Measurements from ENCODE around the gene ITIH1. TPM values are rescaled to one million over a fixed set of nuclear protein-coding genes. Genes with fewer than 3 reads are reported as not detected.

ITIH1 gene
- total RNA-seq, 4 donors from 2014 or later = 4.1 TPM; not detected in 3

GRCh38 chr3:52805270-52806039 lies 28.1 kb downstream of the ITIH1 start:
- DNase-seq (ENCODE audit: low spot score in 2 of 2) = no peak
- no peak overlapping the region for H3K27ac ChIP-seq
- no peaks in the 10 kb centered on the region for H3K4me1 ChIP-seq
- no peaks in the 10 kb centered on the region for H3K27me3 ChIP-seq
- H3K36me3 ChIP-seq = peaks cover 0 to 5% (median 0%) of the 10 kb centered on the region in 3 donors
- no peak for TF ChIP-seq EP300 (IDR thresholded peaks at IDR 0.05)
- TF ChIP-seq POLR2A (IDR thresholded peaks at IDR 0.05) = no peak
- TF ChIP-seq CTCF (IDR thresholded peaks at IDR 0.05) = no peak
- 74 to 76% methylated on average over 17 to 19 of the region's 19 CpGs for WGBS, 2 donors
- H3K4me3 ChIP-seq = no peak overlapping the region
- H3K9me3 ChIP-seq = no peaks in the 10 kb centered on the region

- H3K9me3 ChIP-seq = no peaks in the 10 kb centered on the region
- H3K4me3 ChIP-seq = no peak overlapping the region
- no peak for DNase-seq (ENCODE audit: low spot score in 2 of 2)
- WGBS, 2 donors = 73 to 77% methylated on average over 2 of the region's 2 CpGs
- TF ChIP-seq POLR2A (IDR thresholded peaks at IDR 0.05) (no peak), EP300 (IDR thresholded peaks at IDR 0.05) (no peak), CTCF (IDR thresholded peaks at IDR 0.05) (no peak)
- H3K4me1 ChIP-seq = no peaks in the 10 kb centered on the region
- no peaks in the 10 kb centered on the region for H3K27me3 ChIP-seq
- no peak overlapping the region for H3K27ac ChIP-seq
- H3K36me3 ChIP-seq = peaks cover 0 to 11% (median 0%) of the 10 kb centered on the region in 3 donors
Observed at GRCh38 chr3:52809149-52809548, 31.8 kb downstream of the ITIH1 start.

GRCh38 chr3:52809662-52810377 lies 32.4 kb downstream of the ITIH1 start:
- TF ChIP-seq POLR2A (IDR thresholded peaks at IDR 0.05) (no peak), CTCF (IDR thresholded peaks at IDR 0.05) (no peak), EP300 (IDR thresholded peaks at IDR 0.05) (no peak)
- Histone ChIP-seq H3K4me3 (no peak overlapping the region), H3K36me3 (peaks cover 0 to 15% (median 0%) of the 10 kb centered on the region in 3 donors), H3K27me3 (no peaks in the 10 kb centered on the region), H3K9me3 (no peaks in the 10 kb centered on the region), H3K27ac (no peak overlapping the region), H3K4me1 (no peaks in the 10 kb centered on the region)
- DNase-seq (ENCODE audit: low spot score in 2 of 2) = no peak
- WGBS, 2 donors = 54 to 68% methylated on average over 7 of the region's 7 CpGs

GRCh38 chr3:52810923-52811322 lies 33.5 kb downstream of the ITIH1 start:
- no peaks in the 10 kb centered on the region for H3K4me1 ChIP-seq
- peaks cover 0 to 16% (median 0%) of the 10 kb centered on the region in 3 donors for H3K36me3 ChIP-seq
- TF ChIP-seq POLR2A (IDR thresholded peaks at IDR 0.05) = no peak
- no peak for TF ChIP-seq EP300 (IDR thresholded peaks at IDR 0.05)
- TF ChIP-seq CTCF (IDR thresholded peaks at IDR 0.05) = no peak
- no peaks in the 10 kb centered on the region for H3K9me3 ChIP-seq
- WGBS, 2 donors = 88 to 91% methylated on average over 11 of the region's 11 CpGs
- DNase-seq (ENCODE audit: low spot score in 2 of 2) = no peak
- no peak overlapping the region for H3K27ac ChIP-seq
- H3K27me3 ChIP-seq = no peaks in the 10 kb centered on the region
- H3K4me3 ChIP-seq = no peak overlapping the region

GRCh38 chr3:52811452-52812011 lies 34.1 kb downstream of the ITIH1 start:
- TF ChIP-seq CTCF (IDR thresholded peaks at IDR 0.05) (no peak), POLR2A (IDR thresholded peaks at IDR 0.05) (no peak), EP300 (IDR thresholded peaks at IDR 0.05) (no peak)

More at GRCh38 chr3:52811452-52812011, 34.1 kb downstream of the ITIH1 start:
- no peak for DNase-seq (ENCODE audit: low spot score in 2 of 2)
- Histone ChIP-seq H3K4me3 (no peak overlapping the region), H3K27ac (no peak overlapping the region), H3K4me1 (no peaks in the 10 kb centered on the region), H3K36me3 (peaks cover 0 to 22% (median 0%) of the 10 kb centered on the region in 3 donors), H3K9me3 (no peaks in the 10 kb centered on the region), H3K27me3 (no peaks in the 10 kb centered on the region)
- 83 to 90% methylated on average over 5 to 7 of the region's 7 CpGs for WGBS, 2 donors
